ENCODE results near the gene CPT2.

DNA sequence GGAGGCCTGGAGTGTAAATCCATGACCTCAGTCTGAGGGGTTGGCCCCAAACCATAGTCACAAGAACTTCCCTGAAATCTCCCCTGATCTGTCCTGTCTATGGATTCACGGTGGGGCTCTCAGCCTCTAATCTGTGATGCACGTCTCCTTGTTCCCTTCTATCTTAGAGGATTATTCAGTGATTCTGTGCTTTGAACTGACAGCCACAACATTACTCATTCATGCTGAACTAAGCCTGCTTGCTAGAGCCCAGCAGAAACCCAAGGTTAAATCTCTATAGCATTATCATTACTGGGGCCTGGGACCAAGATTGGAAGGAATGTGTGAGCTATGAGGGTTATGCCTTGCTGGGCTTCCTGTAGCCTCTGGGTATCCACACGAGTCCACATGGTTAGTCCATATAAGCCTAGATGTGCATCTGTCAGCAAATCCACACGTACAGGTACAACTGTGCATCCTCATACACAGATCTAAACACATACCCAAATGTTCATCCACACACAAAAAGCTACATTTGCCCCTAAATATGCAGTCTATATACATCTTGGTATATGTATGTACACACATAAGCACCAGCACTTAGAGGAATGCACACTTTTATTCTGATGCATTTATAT is 64.1 kb downstream of the CPT2 start:
- TF ChIP-seq CTCF (IDR thresholded peaks at IDR 0.05) (no peak), POLR2A (IDR thresholded peaks at IDR 0.05) (no peak), EP300 (IDR thresholded peaks at IDR 0.05; ENCODE audit: low read depth) (no peak), POLR2AphosphoS5 (IDR thresholded peaks at IDR 0.05) (no peak)

All from transverse colon (tissue), 4 donors.